Activated CD4-positive, alpha-beta memory T cell treated with anti-CD3 and anti-CD28 coated beads for 36 hours (primary cell): ENCODE measurements around the gene NEDD4L. TPM values are rescaled to one million over a fixed set of nuclear protein-coding genes. Genes with fewer than 3 reads are reported as not detected.

Source experiments
- CTCF ChIA-PET: fragments of 350-600 bp; sonication (Branson Sonifier 250); formaldehyde crosslinking; loops from one replicate; lab custom pipeline; 2021; ENCODE audit warnings: antibody characterized with exemption, inconsistent platforms; lab: Charles Lee
- POLR2A ChIA-PET: fragments of 350-600 bp; sonication (Branson Sonifier 250); formaldehyde crosslinking; loops from one replicate; lab custom pipeline; 2021; ENCODE audit warnings: antibody characterized with exemption; lab: Charles Lee
- DNase-seq: peaks from one replicate; pipeline ENCODE4 v3.0.0-alpha.2; 2020
- H3K27ac Mint-ChIP-seq: one replicate; pipeline ENCODE4 v1.8.0; 2021; ENCODE audit warnings: mixed read lengths
- H3K27me3 Mint-ChIP-seq: one replicate; pipeline ENCODE4 v1.8.0; 2021; ENCODE audit warnings: mixed read lengths
- H3K36me3 Mint-ChIP-seq: one replicate; pipeline ENCODE4 v1.8.0; 2021; ENCODE audit warnings: mixed read lengths
- H3K4me1 Mint-ChIP-seq: one replicate; pipeline ENCODE4 v1.8.0; 2021; ENCODE audit warnings: low read depth, mixed read lengths
- H3K4me3 Mint-ChIP-seq: one replicate; pipeline ENCODE4 v1.8.0; 2021; ENCODE audit warnings: mild to moderate bottlenecking, mixed read lengths
- H3K9me3 Mint-ChIP-seq: one replicate; pipeline ENCODE4 v1.8.0; 2021; ENCODE audit warnings: mixed read lengths
- intact Hi-C: fragments of 100-400 bp; cut with micrococcal nuclease; formaldehyde crosslinking; loops from one replicate; pipeline ENCODE4 v1.15.1; 2023
- total RNA-seq, 2 experiments: library from RNA; stranded (reverse); gene quantifications; one replicate each; pipeline ENCODE4 v1.2.3, GENCODE V29; 2021

NEDD4L gene
- total RNA-seq, 2 experiments from 2014 or later: 3.4 to 3.8 TPM

DNA sequence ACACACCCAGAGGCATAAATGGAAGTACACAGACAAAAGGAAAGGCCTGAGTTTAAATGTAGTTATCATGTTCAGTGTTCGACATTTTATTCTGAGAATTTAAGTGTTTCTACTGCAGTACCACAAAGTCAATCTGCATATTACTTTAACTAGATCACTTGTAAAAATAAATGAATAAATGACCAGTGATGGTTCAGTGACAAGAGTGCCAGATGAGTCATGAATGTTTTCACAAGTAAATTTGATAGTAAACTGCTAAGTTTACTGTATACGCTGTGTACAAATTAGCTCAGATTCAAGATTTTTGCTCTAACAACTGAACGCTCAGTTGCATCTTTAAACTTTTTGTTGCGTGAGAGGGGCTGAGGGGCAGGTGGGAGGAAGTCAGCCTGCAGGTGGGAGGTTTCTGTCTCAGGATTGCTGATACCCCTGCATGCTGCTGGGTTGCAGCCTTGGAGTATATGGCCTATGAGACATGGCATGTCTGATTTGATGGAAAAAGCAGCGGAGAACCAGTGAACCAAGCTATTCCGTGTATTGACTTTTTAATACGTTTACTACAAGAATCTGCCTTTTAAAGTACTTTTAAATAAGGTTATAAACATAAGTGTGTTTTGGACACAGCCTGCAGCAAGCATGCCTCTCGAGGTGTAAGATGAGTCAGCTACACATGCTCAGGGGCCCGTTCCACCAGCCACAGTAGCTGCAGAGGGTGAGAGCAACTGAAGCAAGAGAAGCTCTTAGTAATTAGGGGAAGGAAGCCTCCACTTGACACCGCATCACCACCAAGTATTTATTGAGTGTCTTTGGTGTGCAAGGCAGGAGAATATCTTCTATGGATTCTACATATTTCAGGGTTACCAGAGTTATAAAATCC is 245.1 kb downstream of the NEDD4L start:
- no peaks in the 10 kb centered on the region for H3K4me1 Mint-ChIP-seq
- no peak for DNase-seq
- intact Hi-C loops: no loop called here
- H3K4me3 Mint-ChIP-seq: no peak overlapping the region
- H3K27me3 Mint-ChIP-seq: peaks cover 2% of the 10 kb centered on the region
- CTCF ChIA-PET: interaction anchor here (1.3 kb wide), 1 partner anchor 33 kb away, joined by 3 read pairs; no protein-coding TSS in a partner anchor
- H3K36me3 Mint-ChIP-seq: no peaks in the 10 kb centered on the region
- H3K27ac Mint-ChIP-seq: no peak overlapping the region
- POLR2A ChIA-PET: no interaction called here
- H3K9me3 Mint-ChIP-seq: no peaks in the 10 kb centered on the region

GRCh38 chr18:58290116-58290695 is 246.2 kb downstream of the NEDD4L start:
- Mint-ChIP-seq H3K4me3 (no peak overlapping the region), H3K4me1 (no peaks in the 10 kb centered on the region), H3K36me3 (no peaks in the 10 kb centered on the region), H3K9me3 (no peaks in the 10 kb centered on the region), H3K27ac (no peak overlapping the region), H3K27me3 (peaks cover 4% of the 10 kb centered on the region)
- POLR2A ChIA-PET: no interaction called here
- intact Hi-C loops: no loop called here
- no peak for DNase-seq
- CTCF ChIA-PET: no interaction called here

DNA sequence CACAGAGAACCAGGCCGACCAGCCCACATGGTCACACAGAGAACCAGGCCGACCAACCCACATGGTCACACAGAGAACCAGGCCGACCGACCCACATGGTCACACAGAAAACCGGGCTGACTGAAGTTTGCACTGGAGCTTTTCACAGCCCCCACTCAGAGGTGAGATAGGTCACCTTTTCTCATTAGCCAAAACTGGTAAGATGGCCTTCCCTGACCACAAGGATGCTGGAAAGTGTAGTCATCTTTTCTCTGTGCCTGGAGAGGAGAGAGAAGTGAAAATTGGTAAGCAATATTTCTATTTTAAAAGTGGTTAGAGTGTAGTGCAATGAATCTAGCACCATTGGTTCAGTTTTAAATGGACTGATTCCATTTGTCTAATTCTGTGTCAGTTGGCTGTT is 247.1 kb downstream of the NEDD4L start:
- POLR2A ChIA-PET: no interaction called here
- DNase-seq: no peak
- H3K27ac Mint-ChIP-seq: no peak overlapping the region
- intact Hi-C loops: no loop called here
- no peak overlapping the region for H3K4me3 Mint-ChIP-seq
- CTCF ChIA-PET: no interaction called here
- H3K9me3 Mint-ChIP-seq: no peaks in the 10 kb centered on the region
- H3K4me1 Mint-ChIP-seq: no peaks in the 10 kb centered on the region
- peaks cover 6% of the 10 kb centered on the region for H3K27me3 Mint-ChIP-seq
- H3K36me3 Mint-ChIP-seq: no peaks in the 10 kb centered on the region

GRCh38 chr18:58292638-58293037 is 248.6 kb downstream of the NEDD4L start:
- intact Hi-C loops: no loop called here
- no peak for DNase-seq
- H3K4me1 Mint-ChIP-seq: peaks cover 6% of the 10 kb centered on the region
- no peak overlapping the region for H3K4me3 Mint-ChIP-seq
- peaks cover 8% of the 10 kb centered on the region for H3K27me3 Mint-ChIP-seq
- CTCF ChIA-PET: interaction anchor here (0.9 kb wide), 1 partner anchor 112 kb away, joined by 5 read pairs; no protein-coding TSS in a partner anchor
- no peaks in the 10 kb centered on the region for H3K9me3 Mint-ChIP-seq
- no peaks in the 10 kb centered on the region for H3K36me3 Mint-ChIP-seq
- POLR2A ChIA-PET: no interaction called here
- no peak overlapping the region for H3K27ac Mint-ChIP-seq

GRCh38 chr18:58297198-58297597 is 253.2 kb downstream of the NEDD4L start:
- Mint-ChIP-seq H3K27ac (no peak overlapping the region), H3K27me3 (peaks cover 8% of the 10 kb centered on the region), H3K4me3 (no peak overlapping the region), H3K4me1 (peaks cover 20% of the 10 kb centered on the region), H3K9me3 (no peaks in the 10 kb centered on the region), H3K36me3 (no peaks in the 10 kb centered on the region)
- CTCF ChIA-PET: no interaction called here
- POLR2A ChIA-PET: no interaction called here
- no peak for DNase-seq
- intact Hi-C loops: no loop called here

GRCh38 chr18:58298251-58299134 is 254.5 kb downstream of the NEDD4L start:
- ChIA-PET CTCF (no interaction called here), POLR2A (no interaction called here)
- no peak for DNase-seq
- no peak overlapping the region for H3K4me3 Mint-ChIP-seq
- intact Hi-C loops: no loop called here
- no peak overlapping the region for H3K27ac Mint-ChIP-seq
- H3K36me3 Mint-ChIP-seq: no peaks in the 10 kb centered on the region
- H3K9me3 Mint-ChIP-seq: no peaks in the 10 kb centered on the region
- H3K27me3 Mint-ChIP-seq: peaks cover 8% of the 10 kb centered on the region
- peaks cover 33% of the 10 kb centered on the region for H3K4me1 Mint-ChIP-seq

DNA sequence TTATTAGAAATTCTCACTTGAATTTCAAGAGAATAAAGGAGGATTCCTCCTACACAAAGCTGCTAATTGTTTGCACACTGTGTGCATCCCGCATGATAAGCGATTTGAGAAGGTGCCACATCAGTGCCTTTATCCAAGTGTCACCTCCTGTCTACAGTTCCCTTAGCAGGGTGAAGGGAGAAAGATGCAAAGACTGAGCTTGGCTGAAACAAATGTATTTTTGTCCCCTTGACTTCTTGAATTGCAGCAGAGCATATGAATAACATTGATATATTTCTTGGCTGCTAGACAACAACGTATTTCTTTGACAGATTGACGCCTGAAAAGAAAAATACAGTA is 255.1 kb downstream of the NEDD4L start:
- ChIA-PET POLR2A (no interaction called here), CTCF (no interaction called here)
- Mint-ChIP-seq H3K27ac (no peak overlapping the region), H3K4me3 (no peak overlapping the region), H3K9me3 (no peaks in the 10 kb centered on the region), H3K27me3 (peaks cover 8% of the 10 kb centered on the region), H3K4me1 (peaks cover 36% of the 10 kb centered on the region), H3K36me3 (no peaks in the 10 kb centered on the region)
- intact Hi-C loops: no loop called here
- DNase-seq: no peak

DNA sequence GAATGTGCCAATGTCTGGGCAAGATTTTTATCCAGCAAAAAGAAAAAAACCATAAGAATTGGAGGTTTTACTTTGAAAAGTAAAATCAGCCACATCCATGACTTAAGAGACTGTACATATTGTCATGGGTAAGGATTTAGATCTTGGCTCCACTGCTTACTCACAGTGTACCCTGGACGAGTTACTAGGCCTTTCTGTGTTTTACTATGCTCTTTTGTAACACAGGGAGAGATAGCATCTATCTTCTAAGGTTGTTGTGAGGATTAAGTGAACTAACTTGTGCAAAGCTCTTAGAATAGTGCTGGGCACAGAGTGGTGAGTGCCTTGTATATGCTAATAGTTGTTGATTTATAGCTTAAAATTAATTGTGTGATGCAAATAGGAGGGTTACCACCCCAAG is 255.9 kb downstream of the NEDD4L start:
- H3K4me1 Mint-ChIP-seq: peaks cover 40% of the 10 kb centered on the region
- no peaks in the 10 kb centered on the region for H3K36me3 Mint-ChIP-seq
- intact Hi-C loops: no loop called here
- ChIA-PET POLR2A (no interaction called here), CTCF (no interaction called here)
- H3K9me3 Mint-ChIP-seq: peaks cover 2% of the 10 kb centered on the region
- H3K27ac Mint-ChIP-seq: no peak overlapping the region
- H3K4me3 Mint-ChIP-seq: no peak overlapping the region
- no peak for DNase-seq
- H3K27me3 Mint-ChIP-seq: peaks cover 6% of the 10 kb centered on the region

- intact Hi-C loops: no loop called here
- Mint-ChIP-seq H3K27ac (no peak overlapping the region), H3K36me3 (peaks cover 2% of the 10 kb centered on the region), H3K9me3 (peaks cover 5% of the 10 kb centered on the region), H3K27me3 (peaks cover 5% of the 10 kb centered on the region), H3K4me3 (no peak overlapping the region), H3K4me1 (peaks cover 40% of the 10 kb centered on the region)
- DNase-seq: no peak
- POLR2A ChIA-PET: no interaction called here
- CTCF ChIA-PET: interaction anchor here (0.6 to 1.3 kb wide), 2 partner anchors 16 to 21 kb away, joined by 3 read pairs; no protein-coding TSS in a partner anchor
Observed at GRCh38 chr18:58300867-58301266, 256.8 kb downstream of the NEDD4L start.

DNA sequence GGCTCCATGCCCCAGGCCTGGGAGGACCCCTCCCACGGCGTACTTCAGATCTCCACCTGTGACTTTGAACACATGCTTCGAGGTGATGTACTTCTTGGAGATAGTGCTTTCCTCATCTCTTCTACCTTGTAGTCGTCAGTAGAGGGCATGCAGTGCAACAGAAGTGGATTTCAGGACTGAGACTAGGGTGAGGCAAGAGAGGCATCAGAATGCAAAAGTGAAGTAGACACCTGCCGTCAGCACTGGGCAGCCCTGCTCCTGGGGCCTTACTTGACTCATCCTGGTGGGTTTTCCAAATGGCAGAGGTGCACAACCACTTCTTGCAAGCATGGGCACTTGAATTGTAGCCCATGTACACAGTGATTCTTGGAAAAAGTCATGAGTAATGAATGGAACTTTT is 258.8 kb downstream of the NEDD4L start:
- intact Hi-C loops: loop anchor here (2.0 kb wide), 1 partner anchor 20 kb away; no protein-coding TSS in a partner anchor
- Mint-ChIP-seq H3K4me1 (peaks cover 32% of the 10 kb centered on the region), H3K27ac (no peak overlapping the region), H3K27me3 (peaks cover 3% of the 10 kb centered on the region), H3K36me3 (peaks cover 3% of the 10 kb centered on the region), H3K4me3 (no peak overlapping the region), H3K9me3 (peaks cover 7% of the 10 kb centered on the region)
- POLR2A ChIA-PET: interaction anchor here (0.9 kb wide), 1 partner anchor 19 kb away, joined by 3 read pairs; no protein-coding TSS in a partner anchor
- DNase-seq: peak; percentile 27
- CTCF ChIA-PET: interaction anchor here (1.1 kb wide), 2 partner anchors 11 to 461 kb away, joined by 3 to 4 read pairs; no protein-coding TSS in a partner anchor

DNA sequence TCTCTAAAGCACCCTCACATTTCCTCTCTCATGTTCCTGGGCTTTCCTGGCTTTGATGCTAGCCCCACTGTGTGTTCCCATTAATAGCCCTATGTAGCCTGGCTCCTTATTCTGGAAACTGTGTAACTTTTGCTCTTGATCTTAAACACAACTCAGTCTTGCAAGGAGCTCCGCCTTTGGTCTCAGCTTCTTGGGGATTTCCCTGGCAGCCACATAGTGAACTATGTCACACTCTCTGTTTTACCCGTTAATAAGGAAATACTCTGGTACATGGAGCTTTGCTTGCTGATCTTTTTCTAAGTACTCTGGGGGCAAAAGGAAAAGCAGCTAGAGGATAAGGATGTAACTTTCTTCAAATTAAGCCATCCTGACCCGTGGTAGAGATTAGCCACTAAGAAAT is 259.3 kb downstream of the NEDD4L start:
- no peak overlapping the region for H3K27ac Mint-ChIP-seq
- peaks cover 3% of the 10 kb centered on the region for H3K36me3 Mint-ChIP-seq
- no peak overlapping the region for H3K4me3 Mint-ChIP-seq
- peaks cover 7% of the 10 kb centered on the region for H3K9me3 Mint-ChIP-seq
- peak; percentile 51 for DNase-seq
- H3K27me3 Mint-ChIP-seq: peaks cover 3% of the 10 kb centered on the region
- POLR2A ChIA-PET: interaction anchor here (0.9 kb wide), 1 partner anchor 18 kb away, joined by 3 read pairs; no protein-coding TSS in a partner anchor
- H3K4me1 Mint-ChIP-seq: peaks cover 31% of the 10 kb centered on the region
- CTCF ChIA-PET: interaction anchor here (1.1 kb wide), 3 partner anchors 11 to 461 kb away, joined by 3 to 8 read pairs (median 4); no protein-coding TSS in a partner anchor
- intact Hi-C loops: loop anchor here (2.0 kb wide), 1 partner anchor 19 kb away; no protein-coding TSS in a partner anchor
